Astrocyte of the cerebellum (primary cell): ENCODE data around the gene IL21.

ENCODE experiments used
- DNase-seq: peaks from one replicate; pipeline ENCODE4 v3.0.0-alpha.2; 2011; ENCODE audit warnings: low read depth
- H3K4me3 ChIP-seq: 2 replicates; pipeline ENCODE4 v1.5.1; 2011; ENCODE audit warnings: mild to moderate bottlenecking, low read depth, low read length, moderate library complexity
- CTCF ChIP-seq: IDR thresholded peaks from 2 replicates; pipeline ENCODE4 v1.5.1; 2012; ENCODE audit warnings: low read length, low read depth, moderate library complexity, mild to moderate bottlenecking; ENCODE audit errors: missing control alignments
- in situ Hi-C: cut with HindIII; loops from 2 replicates; pipeline ENCODE4 v1.10.0; 2017; ENCODE audit warnings: low sequenced_read_pairs

IL21 gene

DNA sequence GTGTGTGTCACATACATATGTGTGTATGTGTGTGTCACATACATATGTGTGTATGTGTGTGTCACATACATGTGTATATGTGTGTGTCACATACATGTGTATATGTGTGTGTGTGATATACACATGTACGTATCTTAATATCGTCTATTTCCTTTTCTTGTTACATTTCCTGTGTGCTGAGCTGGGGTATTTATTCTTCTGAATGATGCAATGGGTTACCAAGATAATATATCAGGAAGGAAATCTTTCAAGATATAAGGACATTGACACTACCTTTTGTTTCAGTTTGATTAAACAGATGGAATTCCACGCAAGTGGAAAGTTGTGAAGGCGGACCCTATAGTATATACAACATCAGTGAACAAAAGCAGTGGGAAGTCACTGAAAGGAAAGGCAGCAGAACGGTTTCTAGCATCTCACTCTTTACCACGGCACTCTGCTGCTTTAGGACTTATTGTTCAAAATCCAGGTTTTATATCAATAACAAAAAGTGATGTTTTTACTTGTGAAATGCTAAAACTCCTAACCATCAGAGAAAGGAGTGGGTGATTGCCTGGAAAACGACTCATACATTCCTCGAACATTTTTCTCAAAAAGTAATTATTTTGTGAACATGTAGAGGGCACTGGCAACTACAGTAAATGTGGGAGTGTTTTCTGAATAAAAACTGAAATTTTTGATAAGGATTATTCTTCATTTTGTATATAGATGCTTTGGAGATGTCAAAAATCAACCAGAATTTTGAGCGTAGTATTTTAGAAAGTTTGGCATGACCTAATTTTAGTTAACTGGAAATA is 43.1 kb upstream of the IL21 start:
- no peak for DNase-seq
- H3K4me3 ChIP-seq = no peak overlapping the region
- in situ Hi-C loops = no loop called here
- TF ChIP-seq CTCF = no peak

- no peak overlapping the region for H3K4me3 ChIP-seq
- TF ChIP-seq CTCF = no peak
- in situ Hi-C loops = no loop called here
- no peak for DNase-seq
Measured at GRCh38 chr4:122663291-122663690, 42.4 kb upstream of the IL21 start.

DNA sequence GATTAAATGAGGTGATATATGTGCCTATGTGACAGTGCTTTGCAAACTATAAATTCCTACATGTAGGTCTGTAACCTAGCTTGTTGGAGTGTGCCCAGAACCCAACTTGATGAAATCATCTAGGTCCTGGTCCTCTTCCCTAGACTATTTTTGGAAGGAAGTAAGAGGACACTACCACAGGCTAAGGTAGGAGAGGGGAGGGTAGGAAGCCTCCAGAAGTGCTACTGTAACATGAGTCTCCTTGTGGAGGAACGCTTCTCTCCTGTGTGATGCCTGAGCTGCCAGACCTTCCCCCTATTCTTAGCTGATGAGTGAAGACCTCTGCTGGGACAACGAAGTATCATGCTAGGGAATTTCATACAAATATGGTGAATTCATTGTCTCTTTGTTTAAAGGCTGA is 41.8 kb upstream of the IL21 start:
- no peak overlapping the region for H3K4me3 ChIP-seq
- no peak for DNase-seq
- TF ChIP-seq CTCF = no peak
- in situ Hi-C loops = no loop called here

- DNase-seq = no peak
- in situ Hi-C loops = no loop called here
- H3K4me3 ChIP-seq = no peak overlapping the region
- no peak for TF ChIP-seq CTCF
Measured at GRCh38 chr4:122661176-122662160, 40.6 kb upstream of the IL21 start.

- no peak overlapping the region for H3K4me3 ChIP-seq
- DNase-seq = no peak
- in situ Hi-C loops = no loop called here
- TF ChIP-seq CTCF = no peak
Measured at GRCh38 chr4:122658818-122659295, 38.0 kb upstream of the IL21 start.

- in situ Hi-C loops = no loop called here
- DNase-seq = no peak
Measured at GRCh38 chr4:122658377-122658776, 37.5 kb upstream of the IL21 start.

More at GRCh38 chr4:122658377-122658776, 37.5 kb upstream of the IL21 start:
- no peak for TF ChIP-seq CTCF
- no peak overlapping the region for H3K4me3 ChIP-seq
